Activated CD4-positive, alpha-beta T cell treated with anti-CD3 and anti-CD28 coated beads, Interleukin-2, amount 50 U/mL, for 4 hours (primary cell): Measurements from ENCODE around the gene PLAAT4.
"Not testable (repeated sequence)": the region's sequence is repeated elsewhere in the genome, so short reads cannot be mapped to it uniquely, and the experiment has no call there.

ENCODE experiments used
- DNase-seq, 2 experiments: peaks; one replicate each; pipeline ENCODE4 v3.0.0-alpha.2; 2020

The PLAAT4 gene

DNA sequence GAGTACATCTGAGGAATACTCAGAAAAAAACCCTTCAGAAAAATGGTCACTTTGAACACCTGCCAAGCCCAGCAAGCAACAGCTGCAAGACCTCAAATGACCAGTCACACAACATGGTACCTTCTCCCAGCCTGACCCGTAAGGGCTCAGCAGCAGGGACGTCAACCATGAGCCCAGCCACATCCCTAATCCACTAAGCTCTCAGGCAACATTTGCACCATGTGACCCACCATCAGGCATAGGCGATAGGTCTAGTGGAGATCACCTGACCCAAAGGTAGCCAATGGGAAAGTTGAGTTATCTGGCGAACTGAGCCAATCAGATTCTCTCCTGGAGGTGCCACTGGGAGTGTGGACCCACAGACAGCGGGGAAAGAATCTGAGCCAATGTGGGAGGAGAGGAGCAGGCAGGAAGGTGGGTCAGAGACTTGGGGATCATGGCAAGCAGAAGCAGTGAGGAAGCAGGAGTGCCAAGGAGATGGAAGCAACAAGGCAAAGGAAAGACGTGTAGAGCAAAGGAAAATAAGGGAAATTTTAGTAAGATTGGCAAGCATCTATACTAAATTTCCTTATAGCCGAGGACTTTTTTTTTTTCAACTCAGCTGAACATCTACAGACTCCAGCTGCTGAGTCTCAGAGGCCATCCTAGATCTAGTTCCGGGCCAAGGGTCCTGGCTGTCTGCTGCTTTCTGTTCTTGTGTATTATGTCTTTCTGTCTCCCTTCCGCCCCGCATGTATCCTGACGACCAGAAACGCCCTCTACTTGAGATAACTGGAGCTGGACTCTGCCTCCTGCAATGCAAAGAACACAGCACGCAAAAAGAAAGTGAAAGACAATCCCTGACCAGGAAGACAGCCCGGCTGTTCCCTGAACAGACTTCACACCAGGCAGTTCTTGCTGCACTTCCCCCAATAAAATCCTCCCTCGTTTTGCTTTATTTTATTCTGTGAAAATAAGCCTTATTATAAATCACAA lies 37.6 kb downstream of the PLAAT4 start:
- DNase-seq = peak in 1 of 2 experiments; percentile 8

GRCh38 chr11:63574856-63575602 lies 38.4 kb downstream of the PLAAT4 start:
- DNase-seq = no peak

GRCh38 chr11:63578882-63579281 lies 42.3 kb downstream of the PLAAT4 start:
- not testable (repeated sequence) for DNase-seq

DNA sequence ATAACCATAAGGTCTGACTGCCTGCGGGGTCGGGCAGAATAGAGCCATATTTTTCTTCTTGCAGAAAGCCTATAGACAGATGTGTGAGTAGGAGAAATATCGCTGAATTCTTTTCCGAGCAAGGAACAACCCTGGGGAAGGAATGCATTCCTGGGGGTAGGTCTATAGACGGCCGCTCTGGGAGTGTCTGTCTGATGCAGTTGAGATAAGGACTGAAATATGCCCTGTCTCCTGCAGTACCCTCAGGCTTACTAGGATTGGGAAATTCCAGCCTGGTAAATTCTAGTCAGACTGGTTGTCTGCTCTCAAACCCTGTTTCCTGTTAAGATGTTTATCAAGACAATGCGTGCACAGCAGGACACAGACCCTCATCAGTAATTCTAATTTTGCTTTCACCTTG lies 44.6 kb downstream of the PLAAT4 start:
- not testable (repeated sequence) for DNase-seq

GRCh38 chr11:63583357-63583677 lies 46.7 kb downstream of the PLAAT4 start:
- DNase-seq = no peak

- DNase-seq = no peak
Measured at GRCh38 chr11:63586451-63587166, 50.0 kb downstream of the PLAAT4 start.

- no peak for DNase-seq
Measured at GRCh38 chr11:63589000-63589399, 52.4 kb downstream of the PLAAT4 start.

GRCh38 chr11:63590024-63590788 lies 53.6 kb downstream of the PLAAT4 start:
- no peak for DNase-seq

DNA sequence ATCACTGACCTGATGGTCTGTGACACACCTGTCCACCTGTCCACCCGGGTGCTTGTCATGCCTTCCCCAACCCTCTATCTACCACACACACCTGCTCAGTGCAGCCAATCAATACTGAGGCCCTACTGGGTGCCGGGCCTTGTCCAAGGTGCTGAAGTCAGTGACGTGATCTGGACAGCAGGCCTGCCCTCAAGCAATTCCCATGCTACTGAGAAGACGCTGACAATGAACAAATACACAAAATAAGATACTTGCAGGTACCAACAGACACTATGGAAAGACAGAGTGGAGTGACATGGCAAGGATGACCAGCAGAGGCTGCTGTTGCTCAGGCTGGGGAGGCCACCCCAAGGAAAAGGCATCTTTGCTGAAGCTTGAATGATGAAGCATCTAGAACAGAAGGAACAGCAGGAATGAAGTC lies 56.4 kb downstream of the PLAAT4 start:
- DNase-seq = no peak

- no peak for DNase-seq
Measured at GRCh38 chr11:63595296-63595695, 58.7 kb downstream of the PLAAT4 start.
